ENCODE measurements around the gene MAP7D3.

The MAP7D3 gene

GRCh38 chrX:136221851-136222513 is 29.2 kb downstream of the MAP7D3 start:
- Mint-ChIP-seq H3K9me3 (no peaks in the 10 kb centered on the region), H3K4me3 (no peak overlapping the region), H3K27ac (no peak overlapping the region), H3K27me3 (ENCODE audit: low read depth) (no peaks in the 10 kb centered on the region), H3K36me3 (ENCODE audit: low read depth) (peaks cover 38% of the 10 kb centered on the region), H3K4me1 (ENCODE audit: low read depth) (peaks cover 9% of the 10 kb centered on the region)

DNA sequence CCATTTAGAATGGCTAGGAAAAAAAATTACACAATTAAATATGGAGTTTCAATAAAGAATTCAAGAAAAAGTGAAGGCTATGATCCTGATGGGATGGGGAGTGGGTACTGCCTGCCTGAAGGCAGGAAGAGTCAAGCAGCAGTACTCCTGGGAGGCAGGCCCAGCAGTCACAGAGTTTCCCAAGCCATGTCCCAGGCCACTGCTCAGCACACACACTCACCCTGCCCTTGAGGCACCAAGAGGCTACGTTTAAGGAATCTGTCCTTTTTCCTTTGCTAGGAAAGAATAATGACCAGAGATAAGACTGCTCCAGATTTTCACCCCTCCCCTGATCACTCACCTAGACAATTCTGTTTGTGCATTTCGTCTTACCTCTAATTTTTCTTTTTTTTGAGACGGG is 30.2 kb downstream of the MAP7D3 start:
- Mint-ChIP-seq H3K27ac (no peak overlapping the region), H3K4me3 (no peak overlapping the region), H3K36me3 (ENCODE audit: low read depth) (peaks cover 33% of the 10 kb centered on the region), H3K27me3 (ENCODE audit: low read depth) (no peaks in the 10 kb centered on the region), H3K9me3 (no peaks in the 10 kb centered on the region), H3K4me1 (ENCODE audit: low read depth) (peaks cover 9% of the 10 kb centered on the region)

GRCh38 chrX:136220540-136220939 is 30.7 kb downstream of the MAP7D3 start:
- Mint-ChIP-seq H3K36me3 (ENCODE audit: low read depth) (peaks cover 29% of the 10 kb centered on the region), H3K9me3 (no peaks in the 10 kb centered on the region), H3K4me1 (ENCODE audit: low read depth) (peaks cover 9% of the 10 kb centered on the region), H3K27me3 (ENCODE audit: low read depth) (no peaks in the 10 kb centered on the region), H3K4me3 (no peak overlapping the region), H3K27ac (no peak overlapping the region)

DNA sequence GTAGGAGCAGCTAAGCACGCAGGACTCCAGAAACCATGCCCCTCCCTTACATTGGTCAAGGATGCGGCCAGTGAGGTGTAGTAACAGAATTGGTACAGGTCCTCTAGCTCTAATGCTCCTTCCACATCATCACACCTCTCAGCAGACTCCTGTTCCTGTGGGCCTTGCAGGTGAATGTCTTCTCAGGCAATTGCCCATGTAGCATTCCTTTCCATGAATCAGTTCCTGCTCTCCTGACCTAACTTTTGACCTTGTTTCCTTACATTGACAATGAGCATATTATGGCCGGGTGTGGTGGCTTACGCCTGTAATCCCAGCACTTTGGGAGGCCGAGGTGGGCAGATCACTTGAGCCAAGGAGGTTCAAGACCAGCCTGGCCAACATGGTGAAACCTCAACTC is 31.3 kb downstream of the MAP7D3 start:
- Mint-ChIP-seq H3K4me1 (ENCODE audit: low read depth) (peaks cover 9% of the 10 kb centered on the region), H3K36me3 (ENCODE audit: low read depth) (peaks cover 24% of the 10 kb centered on the region), H3K27me3 (ENCODE audit: low read depth) (no peaks in the 10 kb centered on the region), H3K4me3 (no peak overlapping the region), H3K9me3 (no peaks in the 10 kb centered on the region), H3K27ac (no peak overlapping the region)

DNA sequence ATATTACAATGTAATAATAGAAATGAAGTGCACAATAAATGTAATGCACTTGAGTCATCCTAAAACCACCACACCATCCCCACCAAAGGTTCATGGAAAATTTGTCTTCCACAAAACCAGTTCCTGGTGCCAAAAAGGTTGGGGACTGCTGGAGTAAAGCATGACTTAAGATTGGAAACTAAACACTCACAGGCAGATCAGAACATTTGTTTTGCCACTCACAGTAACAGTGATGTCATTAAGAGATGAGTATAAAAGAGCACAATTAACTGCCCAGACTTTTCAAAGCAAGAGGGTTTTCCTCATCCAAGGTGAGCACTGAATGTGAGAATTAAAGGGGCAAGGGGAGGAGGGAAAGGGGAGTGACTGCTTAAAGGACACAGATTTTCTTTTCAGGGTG is 35.6 kb downstream of the MAP7D3 start:
- Mint-ChIP-seq H3K4me3 (no peak overlapping the region), H3K4me1 (ENCODE audit: low read depth) (peaks cover 6% of the 10 kb centered on the region), H3K27me3 (ENCODE audit: low read depth) (no peaks in the 10 kb centered on the region), H3K36me3 (ENCODE audit: low read depth) (peaks cover 16% of the 10 kb centered on the region), H3K27ac (no peak overlapping the region), H3K9me3 (no peaks in the 10 kb centered on the region)

GRCh38 chrX:136214551-136214950 is 36.6 kb downstream of the MAP7D3 start:
- no peaks in the 10 kb centered on the region for H3K9me3 Mint-ChIP-seq
- H3K36me3 Mint-ChIP-seq (ENCODE audit: low read depth) = peaks cover 13% of the 10 kb centered on the region
- H3K27me3 Mint-ChIP-seq (ENCODE audit: low read depth) = no peaks in the 10 kb centered on the region
- peaks cover 6% of the 10 kb centered on the region for H3K4me1 Mint-ChIP-seq (ENCODE audit: low read depth)
- H3K4me3 Mint-ChIP-seq = no peak overlapping the region
- H3K27ac Mint-ChIP-seq = no peak overlapping the region

DNA sequence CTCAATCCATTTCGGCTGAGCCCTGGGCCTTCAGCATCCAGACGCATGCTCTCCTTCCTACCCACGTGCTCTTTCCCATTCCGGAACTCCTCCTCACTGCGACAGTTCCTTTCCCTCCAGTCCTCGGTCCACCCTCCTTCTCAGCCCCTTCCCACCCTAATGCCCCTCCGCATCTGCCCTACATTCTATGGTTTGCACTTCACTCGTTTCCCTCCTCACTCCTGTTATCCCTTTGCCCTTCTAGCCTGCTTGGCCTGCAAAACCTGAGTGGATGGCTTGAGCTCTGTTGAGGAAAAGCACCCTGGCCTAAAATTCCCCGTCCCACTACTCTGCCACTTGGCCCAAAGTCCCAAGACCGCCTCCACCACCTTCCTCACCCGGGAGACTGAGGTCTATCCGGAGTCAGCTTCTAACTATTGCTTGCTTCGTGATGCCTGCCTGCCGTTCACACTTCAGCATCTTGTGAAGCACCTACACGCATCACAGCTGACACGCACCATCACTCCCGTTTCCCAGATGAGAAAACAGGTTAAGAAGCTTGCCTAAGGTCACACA is 38.6 kb downstream of the MAP7D3 start:
- Mint-ChIP-seq H3K4me3 (no peak overlapping the region), H3K27ac (no peak overlapping the region), H3K4me1 (ENCODE audit: low read depth) (peaks cover 2% of the 10 kb centered on the region), H3K9me3 (no peaks in the 10 kb centered on the region), H3K27me3 (ENCODE audit: low read depth) (no peaks in the 10 kb centered on the region), H3K36me3 (ENCODE audit: low read depth) (peaks cover 4% of the 10 kb centered on the region)

DNA sequence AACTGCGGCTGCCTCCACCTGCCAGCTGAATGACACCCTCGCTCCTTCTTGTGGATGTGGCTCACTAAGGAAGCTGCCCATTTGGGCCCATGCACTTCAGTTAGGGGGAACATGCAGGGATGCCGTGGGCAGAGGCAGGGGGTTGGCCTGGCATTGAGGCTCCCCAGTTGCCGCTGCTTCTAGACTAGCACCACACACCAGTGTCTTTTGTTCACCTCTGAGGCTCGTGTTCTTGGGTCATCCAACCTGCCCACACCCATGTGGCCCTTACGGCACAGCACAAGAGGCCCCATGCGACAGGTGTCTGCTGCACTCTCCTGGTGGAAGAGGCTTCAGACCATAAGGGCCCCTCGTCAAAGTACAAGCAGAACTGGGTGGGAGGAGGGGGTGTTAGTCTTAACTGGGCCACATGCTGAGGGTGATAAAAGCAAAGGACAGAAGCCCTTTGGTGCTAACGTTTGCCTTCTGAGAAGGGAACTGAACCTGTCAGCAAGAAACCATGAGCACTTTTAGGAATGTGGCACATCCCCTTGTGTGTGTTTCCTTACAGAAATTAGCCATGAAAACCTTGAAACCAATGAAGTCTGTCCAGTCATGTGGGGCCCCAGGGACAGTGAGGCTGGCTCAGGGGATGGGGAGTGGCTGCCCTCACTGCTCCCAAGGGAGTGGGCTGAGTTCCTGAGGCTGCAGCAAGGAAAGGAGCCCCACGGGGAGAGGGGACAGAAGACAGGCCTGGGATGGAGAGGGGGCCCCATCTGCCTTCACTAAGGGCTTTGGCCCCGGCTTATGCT is 39.2 kb downstream of the MAP7D3 start:
- Mint-ChIP-seq H3K36me3 (ENCODE audit: low read depth) (peaks cover 4% of the 10 kb centered on the region), H3K9me3 (no peaks in the 10 kb centered on the region), H3K27ac (no peak overlapping the region), H3K27me3 (ENCODE audit: low read depth) (no peaks in the 10 kb centered on the region), H3K4me3 (no peak overlapping the region), H3K4me1 (ENCODE audit: low read depth) (peaks cover 2% of the 10 kb centered on the region)

- no peaks in the 10 kb centered on the region for H3K9me3 Mint-ChIP-seq
- H3K27ac Mint-ChIP-seq = no peak overlapping the region
- H3K36me3 Mint-ChIP-seq (ENCODE audit: low read depth) = peaks cover 4% of the 10 kb centered on the region
- no peaks in the 10 kb centered on the region for H3K27me3 Mint-ChIP-seq (ENCODE audit: low read depth)
- no peak overlapping the region for H3K4me3 Mint-ChIP-seq
- peaks cover 5% of the 10 kb centered on the region for H3K4me1 Mint-ChIP-seq (ENCODE audit: low read depth)
These were observed 40.4 kb downstream of the MAP7D3 start for GRCh38 chrX:136210806-136211205.

DNA sequence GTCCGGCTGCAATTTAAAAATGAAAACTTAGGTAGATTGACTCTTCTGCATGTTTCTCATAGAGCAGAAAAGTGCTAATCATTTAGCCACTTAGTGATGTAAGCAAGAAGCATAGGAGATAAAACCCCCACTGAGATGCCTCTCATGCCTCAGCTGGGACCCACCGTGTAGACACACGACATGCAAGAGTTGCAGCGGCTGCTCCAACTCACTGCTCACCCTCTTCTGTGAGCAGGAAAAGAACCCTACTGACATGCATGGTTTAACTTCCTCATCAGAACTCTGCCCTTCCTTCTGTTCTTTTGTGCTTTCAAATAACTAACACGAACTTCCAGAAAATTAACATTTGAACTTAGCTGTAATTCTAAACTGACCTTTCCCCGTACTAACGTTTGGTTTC is 41.0 kb downstream of the MAP7D3 start:
- Mint-ChIP-seq H3K27me3 (ENCODE audit: low read depth) (no peaks in the 10 kb centered on the region), H3K27ac (no peak overlapping the region), H3K36me3 (ENCODE audit: low read depth) (peaks cover 4% of the 10 kb centered on the region), H3K4me3 (no peak overlapping the region), H3K4me1 (ENCODE audit: low read depth) (peaks cover 5% of the 10 kb centered on the region), H3K9me3 (no peaks in the 10 kb centered on the region)

DNA sequence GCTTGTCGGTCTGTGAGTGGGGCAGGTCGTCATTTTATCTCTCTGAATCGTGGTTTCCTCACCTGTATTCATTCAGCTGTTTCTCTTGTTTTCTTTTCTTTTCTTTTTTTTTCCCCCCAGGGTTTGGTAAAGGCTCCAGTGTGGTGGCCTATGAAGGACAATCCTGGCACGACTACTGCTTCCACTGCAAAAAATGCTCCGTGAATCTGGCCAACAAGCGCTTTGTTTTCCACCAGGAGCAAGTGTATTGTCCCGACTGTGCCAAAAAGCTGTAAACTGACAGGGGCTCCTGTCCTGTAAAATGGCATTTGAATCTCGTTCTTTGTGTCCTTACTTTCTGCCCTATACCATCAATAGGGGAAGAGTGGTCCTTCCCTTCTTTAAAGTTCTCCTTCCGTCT is 41.4 kb downstream of the MAP7D3 start:
- no peak overlapping the region for H3K4me3 Mint-ChIP-seq
- no peaks in the 10 kb centered on the region for H3K9me3 Mint-ChIP-seq
- peaks cover 9% of the 10 kb centered on the region for H3K4me1 Mint-ChIP-seq (ENCODE audit: low read depth)
- H3K36me3 Mint-ChIP-seq (ENCODE audit: low read depth) = peaks cover 4% of the 10 kb centered on the region
- H3K27me3 Mint-ChIP-seq (ENCODE audit: low read depth) = no peaks in the 10 kb centered on the region
- no peak overlapping the region for H3K27ac Mint-ChIP-seq

- peaks cover 13% of the 10 kb centered on the region for H3K4me1 Mint-ChIP-seq (ENCODE audit: low read depth)
- peaks cover 2% of the 10 kb centered on the region for H3K36me3 Mint-ChIP-seq (ENCODE audit: low read depth)
- H3K27me3 Mint-ChIP-seq (ENCODE audit: low read depth) = no peaks in the 10 kb centered on the region
- no peaks in the 10 kb centered on the region for H3K9me3 Mint-ChIP-seq
- H3K27ac Mint-ChIP-seq = no peak overlapping the region
- no peak overlapping the region for H3K4me3 Mint-ChIP-seq
These were observed 42.0 kb downstream of the MAP7D3 start for GRCh38 chrX:136209016-136209738.

- Mint-ChIP-seq H3K9me3 (no peaks in the 10 kb centered on the region), H3K4me3 (no peak overlapping the region), H3K27me3 (ENCODE audit: low read depth) (no peaks in the 10 kb centered on the region), H3K4me1 (ENCODE audit: low read depth) (peaks cover 27% of the 10 kb centered on the region), H3K36me3 (ENCODE audit: low read depth) (peaks cover 2% of the 10 kb centered on the region), H3K27ac (no peak overlapping the region)
These were observed 43.7 kb downstream of the MAP7D3 start for GRCh38 chrX:136207546-136207945.

GRCh38 chrX:136206916-136207315 is 44.3 kb downstream of the MAP7D3 start:
- Mint-ChIP-seq H3K36me3 (ENCODE audit: low read depth) (peaks cover 2% of the 10 kb centered on the region), H3K9me3 (no peaks in the 10 kb centered on the region), H3K27ac (no peak overlapping the region)

More at GRCh38 chrX:136206916-136207315, 44.3 kb downstream of the MAP7D3 start:
- peaks cover 27% of the 10 kb centered on the region for H3K4me1 Mint-ChIP-seq (ENCODE audit: low read depth)
- no peaks in the 10 kb centered on the region for H3K27me3 Mint-ChIP-seq (ENCODE audit: low read depth)
- no peak overlapping the region for H3K4me3 Mint-ChIP-seq

Data from T-helper 1 cell treated with Interleukin-12 subunit alpha and Interleukin-12 subunit beta and Interleukin-4 antibody, amounts not matched to agents 30 μg/mL and 1 μg/mL, for 36 hours (primary cell).